Retina (tissue), 1 donor: ENCODE results near the gene CNTN4.

ENCODE experiments used
- DNase-seq: peaks from one replicate; pipeline ENCODE4 v3.0.0-alpha.2; 2016

CNTN4 gene

DNA sequence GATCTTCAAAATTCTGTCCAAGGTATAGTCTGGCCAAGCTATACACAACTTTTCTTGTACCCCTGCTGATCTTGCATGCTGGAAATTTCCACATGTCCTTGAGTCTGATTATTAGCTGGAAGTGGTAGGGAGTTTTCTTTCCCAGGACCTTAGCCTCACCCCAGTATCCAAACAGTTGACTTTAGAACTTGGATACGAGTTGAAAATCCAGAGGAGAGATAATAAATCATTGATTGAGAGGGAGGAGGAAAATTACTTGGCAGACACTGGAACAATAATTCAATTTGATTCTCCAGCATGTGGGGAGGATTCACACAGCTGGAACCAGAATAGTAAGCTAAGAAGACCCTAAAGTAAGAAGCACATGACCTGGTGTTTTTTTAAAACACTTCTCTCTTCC, 895.1 kb downstream of the CNTN4 start:
- DNase-seq, result no peak

DNA sequence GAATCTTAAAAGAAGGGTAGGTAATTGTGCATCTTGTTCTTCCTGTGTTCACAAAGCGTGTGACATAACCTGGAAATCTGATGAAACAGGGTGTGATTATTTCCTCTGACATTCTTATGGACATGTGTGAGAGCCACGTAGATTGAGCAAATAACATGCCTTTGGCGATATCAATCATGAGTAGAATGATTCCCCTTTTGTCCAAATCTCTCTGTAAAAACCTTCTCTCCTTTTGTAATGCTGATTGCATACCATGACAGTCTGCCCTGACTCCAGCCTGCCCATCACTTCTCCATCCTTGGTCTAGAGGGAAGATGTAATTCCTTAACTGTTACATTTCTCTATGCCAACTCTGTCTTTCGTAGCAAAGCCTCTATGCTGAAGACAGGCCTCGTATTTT, 896.5 kb downstream of the CNTN4 start:
- no peak for DNase-seq

- no peak for DNase-seq
Measured at GRCh38 chr3:3005146-3005744, 906.6 kb downstream of the CNTN4 start.

- DNase-seq, result peak; percentile 18
Measured at GRCh38 chr3:3013317-3014052, 914.8 kb downstream of the CNTN4 start.

DNA sequence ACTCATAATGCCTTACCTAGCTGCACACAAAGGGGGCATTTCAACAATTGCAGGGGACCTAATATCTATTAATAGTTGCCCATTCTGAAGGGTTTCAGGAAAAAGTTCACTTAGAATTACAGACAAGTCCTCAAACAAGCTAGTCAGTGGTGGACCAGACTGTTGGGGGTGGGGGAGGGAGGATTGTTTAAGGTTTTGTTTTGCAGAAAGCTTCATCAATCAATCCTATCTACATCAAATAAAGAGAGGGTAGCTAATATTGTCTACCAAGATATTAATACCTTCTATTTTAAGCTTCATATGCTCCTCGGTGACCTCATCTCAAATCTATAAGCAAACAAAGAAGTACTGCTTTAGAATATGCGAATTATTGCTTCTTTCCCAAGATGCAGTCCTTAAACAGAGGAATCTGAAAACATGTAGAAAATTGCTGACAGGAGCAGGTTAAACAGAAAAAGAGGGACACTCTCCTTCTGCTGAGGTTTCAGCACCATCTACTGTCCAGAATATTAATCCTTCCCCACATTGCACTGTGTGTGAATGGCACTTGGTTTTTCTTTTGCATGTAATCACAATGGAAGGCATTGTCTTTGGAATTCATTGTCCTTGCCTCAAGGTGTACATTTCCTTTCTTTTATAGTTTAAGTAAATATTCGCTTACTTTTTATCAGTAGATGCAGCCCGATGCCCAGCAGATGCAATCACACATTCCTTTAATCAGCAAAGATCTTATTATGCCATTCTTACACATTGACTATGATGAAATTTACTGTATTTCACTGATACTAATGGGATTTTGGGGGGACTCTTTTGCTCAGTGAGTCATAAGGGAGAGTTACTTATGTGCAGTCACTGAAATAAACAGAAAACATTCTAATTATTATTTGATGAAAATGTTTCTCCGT, 916.8 kb downstream of the CNTN4 start:
- DNase-seq, result peak; percentile 66

GRCh38 chr3:3016226-3016625, 917.6 kb downstream of the CNTN4 start:
- DNase-seq, result no peak

- DNase-seq, result no peak
Measured at GRCh38 chr3:3020209-3020608, 921.5 kb downstream of the CNTN4 start.

DNA sequence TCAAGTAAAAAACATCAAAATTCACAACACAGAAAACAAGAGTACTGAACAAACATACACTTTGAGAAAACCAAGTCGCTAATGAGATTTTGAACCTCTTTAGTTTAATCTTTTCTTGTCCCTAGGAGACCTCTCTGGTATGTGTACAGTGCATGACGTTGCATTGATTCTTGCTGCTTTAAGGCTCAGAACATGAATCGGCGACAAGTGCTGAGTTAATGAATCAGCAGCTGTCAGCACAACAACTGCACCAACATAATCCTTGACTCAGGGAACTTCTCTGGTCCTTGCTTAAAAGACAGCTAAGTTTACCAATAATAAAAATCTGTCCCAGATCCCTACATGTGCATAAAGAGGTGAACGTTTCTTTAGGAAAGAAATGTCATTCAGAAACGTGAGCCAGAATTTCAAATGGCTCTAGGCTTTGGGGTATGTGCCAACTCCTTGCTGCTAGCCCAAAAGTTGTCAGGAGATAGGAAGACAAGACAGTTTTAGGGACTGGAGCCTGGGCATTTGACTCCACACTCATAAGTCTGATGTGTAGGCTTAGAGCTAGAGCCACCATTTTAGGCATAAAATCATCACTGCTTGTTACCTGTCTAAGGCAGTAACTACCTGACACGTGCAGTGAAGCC, 924.6 kb downstream of the CNTN4 start:
- no peak for DNase-seq

GRCh38 chr3:3027976-3028567, 929.4 kb downstream of the CNTN4 start:
- DNase-seq, result no peak

GRCh38 chr3:3031326-3031725, 932.7 kb downstream of the CNTN4 start:
- DNase-seq, result no peak

DNA sequence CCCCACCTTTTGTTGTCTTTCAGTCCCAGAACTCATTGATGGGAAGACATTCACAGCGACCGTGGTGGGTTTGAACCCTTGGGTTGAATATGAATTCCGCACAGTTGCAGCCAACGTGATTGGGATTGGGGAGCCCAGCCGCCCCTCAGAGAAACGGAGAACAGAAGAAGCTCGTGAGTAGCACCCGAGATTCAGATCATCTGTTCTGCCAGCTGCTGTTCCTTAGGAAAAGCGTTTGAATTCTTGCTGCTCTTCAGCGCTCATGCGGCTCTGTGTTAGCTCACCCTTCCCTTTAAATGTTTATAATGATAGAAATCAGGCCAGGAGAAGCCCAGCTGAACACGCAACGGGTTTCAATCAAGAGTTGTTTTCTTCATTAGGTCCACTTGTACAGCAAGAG, 938.5 kb downstream of the CNTN4 start:
- DNase-seq, result no peak

- DNase-seq, result peak; percentile 34
Measured at GRCh38 chr3:3038201-3038991, 939.7 kb downstream of the CNTN4 start.

- no peak for DNase-seq
Measured at GRCh38 chr3:3053974-3054373, 955.3 kb downstream of the CNTN4 start.

- no peak for DNase-seq
Measured at GRCh38 chr3:3059645-3060044, 961.0 kb downstream of the CNTN4 start.

DNA sequence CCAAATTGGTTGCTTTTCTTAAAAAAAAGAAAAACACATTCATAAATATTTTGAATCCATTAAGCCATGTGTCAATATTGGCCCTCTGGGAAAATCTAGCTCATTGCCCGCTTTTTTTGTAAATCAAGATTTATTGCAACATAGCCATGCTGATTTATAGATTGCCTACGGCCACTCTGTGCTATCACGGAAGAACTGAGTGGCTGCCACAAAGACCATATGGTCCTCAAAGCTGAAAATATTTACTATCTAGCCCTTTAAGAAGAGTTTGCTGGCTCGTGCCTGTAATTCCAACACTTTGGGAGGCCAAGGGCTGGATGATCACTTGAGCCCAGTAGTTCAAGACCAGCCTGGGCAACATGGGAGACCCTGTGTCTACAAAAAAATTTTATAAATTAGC, 965.6 kb downstream of the CNTN4 start:
- no peak for DNase-seq

DNA sequence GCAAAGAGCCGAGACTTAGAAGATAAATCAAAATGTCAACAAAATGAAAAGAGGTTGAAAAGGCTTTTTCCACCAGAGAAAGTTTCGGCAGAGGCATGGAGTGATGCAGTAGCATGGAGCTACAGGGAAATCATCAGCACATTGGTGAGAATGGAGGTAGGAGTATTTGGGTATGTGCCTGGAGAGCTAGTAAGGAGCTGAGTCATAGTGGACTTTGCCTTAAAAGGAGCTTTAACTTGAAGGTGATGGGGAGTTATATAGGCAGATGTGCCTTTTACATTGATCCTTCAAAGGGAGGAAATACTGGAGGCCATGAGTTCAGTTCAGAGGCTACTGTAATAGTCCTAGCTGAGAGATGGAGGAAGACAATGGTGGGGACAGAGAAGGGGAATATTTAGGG, 967.2 kb downstream of the CNTN4 start:
- DNase-seq, result no peak

- DNase-seq, result no peak
Measured at GRCh38 chr3:3066378-3066777, 967.7 kb downstream of the CNTN4 start.

DNA sequence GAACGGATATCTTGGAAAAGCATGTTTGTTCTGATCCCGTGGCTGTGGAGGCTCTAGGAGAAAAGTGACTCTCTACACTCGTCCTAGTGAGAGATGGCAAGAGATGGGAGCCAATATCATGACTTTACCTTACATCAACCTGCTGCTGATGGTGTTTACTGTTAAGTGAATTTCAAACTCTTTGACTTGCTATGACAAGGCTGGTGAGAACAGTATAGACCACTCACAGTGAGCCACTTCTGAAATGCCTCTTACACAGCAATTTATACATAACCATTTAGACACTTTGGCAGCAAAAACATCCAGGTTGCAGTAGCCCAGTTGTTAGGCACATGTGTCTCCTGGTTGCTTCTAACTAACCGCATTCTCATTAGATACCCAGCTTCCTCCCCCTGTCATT, 968.2 kb downstream of the CNTN4 start:
- no peak for DNase-seq

- no peak for DNase-seq
Measured at GRCh38 chr3:3068358-3068881, 969.8 kb downstream of the CNTN4 start.

DNA sequence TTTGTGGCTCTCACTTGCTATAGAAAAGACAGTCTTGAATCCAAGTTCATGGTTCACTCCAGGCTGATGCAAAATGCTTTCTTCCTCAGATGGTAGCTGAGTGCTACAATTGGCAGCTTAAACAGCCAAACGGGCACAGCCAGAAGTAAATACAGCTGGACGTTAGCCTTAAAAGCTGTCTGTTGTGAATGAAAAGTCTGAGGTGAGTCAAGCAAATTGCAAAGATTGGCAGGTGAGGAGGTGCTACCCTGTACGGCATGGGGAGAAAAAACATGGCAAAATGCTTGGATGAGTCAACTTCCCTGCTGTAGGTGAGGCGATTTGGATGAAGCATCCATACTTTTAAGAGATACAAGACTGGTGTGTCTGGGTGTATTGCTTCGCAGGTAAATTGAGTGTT, 971.1 kb downstream of the CNTN4 start:
- DNase-seq, result no peak

GRCh38 chr3:3071136-3071535, 972.5 kb downstream of the CNTN4 start:
- no peak for DNase-seq
